Sciatic nerve (tissue), 2 donors: ENCODE data around the gene PACC1. TPM values are rescaled to one million over a fixed set of nuclear protein-coding genes. Genes with fewer than 3 reads are reported as not detected.
"Not testable (repeated sequence)": the region's sequence is repeated elsewhere in the genome, so short reads cannot be mapped to it uniquely, and the experiment has no call there.

ENCODE experiments used
- ATAC-seq: fragments of 200-7000 bp; cut with Tn5 transposase; one replicate; pipeline ENCODE4 v1.9.1; 2020; ENCODE audit warnings: mild to moderate bottlenecking, moderate library complexity
- DNase-seq: peaks from one replicate; pipeline ENCODE4 v3.0.0-alpha.2; 2020; ENCODE audit warnings: low spot score
- intact Hi-C: fragments of 100-400 bp; cut with DNase I; formaldehyde crosslinking; loops from one replicate; pipeline ENCODE4 v1.14.2; 2022
- total RNA-seq: library from RNA; stranded (reverse); fragmentation: NEBNext Ultra II Directional; extraction: Animal tissue kit (Norgen Biotek cat#: 25700); gene quantifications from one replicate; pipeline ENCODE4 v1.2.1, GENCODE V29; 2021
- donor health status: DM: no; HTN: no; CAD: no.
- donor health status: DM: no; HTN: no; CAD: no.

PACC1 gene
- total RNA-seq, 1 donor from 2014 or later: 6.7 TPM

GRCh38 chr1:212410231-212410820 lies 4.4 kb downstream of the PACC1 start:
- ATAC-seq: no peak
- intact Hi-C loops: no loop called here
- DNase-seq: no peak

GRCh38 chr1:212402666-212403321 lies 11.9 kb downstream of the PACC1 start:
- ATAC-seq (no peak), DNase-seq (no peak)
- intact Hi-C loops: no loop called here

- DNase-seq (no peak), ATAC-seq (no peak)
- intact Hi-C loops: no loop called here
Measured at GRCh38 chr1:212401838-212402582, 12.7 kb downstream of the PACC1 start.

- intact Hi-C loops: no loop called here
- DNase-seq (no peak), ATAC-seq (no peak)
Measured at GRCh38 chr1:212401042-212401441, 13.6 kb downstream of the PACC1 start.

GRCh38 chr1:212397171-212397570 lies 17.5 kb downstream of the PACC1 start:
- intact Hi-C loops: no loop called here
- DNase-seq: no peak
- ATAC-seq: no peak

- intact Hi-C loops: no loop called here
- ATAC-seq (no peak), DNase-seq (no peak)
Measured at GRCh38 chr1:212396638-212397037, 18.0 kb downstream of the PACC1 start.

- intact Hi-C loops, ATAC-seq, DNase-seq: not testable (repeated sequence)
Measured at GRCh38 chr1:212395678-212396437, 18.8 kb downstream of the PACC1 start.

- ATAC-seq: no peak
- intact Hi-C loops: no loop called here
- DNase-seq: no peak
Measured at GRCh38 chr1:212388985-212389716, 25.5 kb downstream of the PACC1 start.

- ATAC-seq: no peak
- DNase-seq: no peak
- intact Hi-C loops: no loop called here
Measured at GRCh38 chr1:212386029-212386428, 28.7 kb downstream of the PACC1 start.

- DNase-seq: no peak
- intact Hi-C loops: no loop called here
- no peak for ATAC-seq
Measured at GRCh38 chr1:212381397-212382035, 33.2 kb downstream of the PACC1 start.

- no peak for DNase-seq
- ATAC-seq: no peak
- intact Hi-C loops: no loop called here
Measured at GRCh38 chr1:212379366-212379765, 35.3 kb downstream of the PACC1 start.

GRCh38 chr1:212377644-212378043 lies 37.0 kb downstream of the PACC1 start:
- intact Hi-C loops: no loop called here
- no peak for ATAC-seq

GRCh38 chr1:212375986-212376385 lies 38.7 kb downstream of the PACC1 start:
- DNase-seq (no peak), ATAC-seq (no peak)
- intact Hi-C loops: no loop called here

More at GRCh38 chr1:212377644-212378043, 37.0 kb downstream of the PACC1 start:
- no peak for DNase-seq

- intact Hi-C loops: no loop called here
- ATAC-seq (peak; percentile 81), DNase-seq (no peak)
Measured at GRCh38 chr1:212368073-212368484, 46.6 kb downstream of the PACC1 start.

GRCh38 chr1:212367474-212368072 lies 47.1 kb downstream of the PACC1 start:
- intact Hi-C loops: no loop called here
- no peak for DNase-seq
- peak; percentile 17 for ATAC-seq

- DNase-seq (no peak), ATAC-seq (no peak)
- intact Hi-C loops: no loop called here
Measured at GRCh38 chr1:212366901-212367300, 47.8 kb downstream of the PACC1 start.

- ATAC-seq: no peak
- DNase-seq: no peak
- intact Hi-C loops: no loop called here
Measured at GRCh38 chr1:212364985-212365384, 49.7 kb downstream of the PACC1 start.
